Activated CD4-positive, alpha-beta T cell treated with anti-CD3 and anti-CD28 coated beads, Interleukin-2, amount 10 ng/mL, durations not matched to agents 7 days and 5 days (primary cell): ENCODE measurements around the gene IFNL1. TPM values are rescaled to one million over a fixed set of nuclear protein-coding genes. Genes with fewer than 3 reads are reported as not detected.

Experiments used
- CTCF ChIA-PET: fragments of 350-600 bp; sonication (Branson Sonifier 250); formaldehyde crosslinking; loops from one replicate; lab custom pipeline; 2021; ENCODE audit warnings: antibody characterized with exemption; lab: Charles Lee
- POLR2A ChIA-PET: fragments of 350-600 bp; sonication (Branson Sonifier 250); formaldehyde crosslinking; loops from one replicate; lab custom pipeline; 2021; ENCODE audit warnings: antibody characterized with exemption; lab: Charles Lee
- DNase-seq: peaks from one replicate; pipeline ENCODE4 v3.0.0-alpha.2; 2020
- H3K27ac Mint-ChIP-seq: one replicate; pipeline ENCODE4 v1.8.0; 2021; ENCODE audit warnings: mild to moderate bottlenecking, moderate library complexity, mixed read lengths
- H3K27me3 Mint-ChIP-seq: one replicate; pipeline ENCODE4 v1.8.0; 2021; ENCODE audit warnings: mixed read lengths
- H3K36me3 Mint-ChIP-seq: one replicate; pipeline ENCODE4 v1.8.0; 2021; ENCODE audit warnings: low read depth, mixed read lengths
- H3K4me1 Mint-ChIP-seq: one replicate; pipeline ENCODE4 v1.8.0; 2021; ENCODE audit warnings: mixed read lengths
- H3K4me3 Mint-ChIP-seq: one replicate; pipeline ENCODE4 v1.8.0; 2021; ENCODE audit warnings: mild to moderate bottlenecking, moderate library complexity, mixed read lengths
- H3K9me3 Mint-ChIP-seq: one replicate; pipeline ENCODE4 v1.8.0; 2021; ENCODE audit warnings: mixed read lengths
- total RNA-seq, 2 experiments: library from RNA; stranded (reverse); gene quantifications; one replicate each; pipeline ENCODE4 v1.2.3, GENCODE V29; 2021

IFNL1 gene
- total RNA-seq, 2 experiments from 2014 or later: not detected

DNA sequence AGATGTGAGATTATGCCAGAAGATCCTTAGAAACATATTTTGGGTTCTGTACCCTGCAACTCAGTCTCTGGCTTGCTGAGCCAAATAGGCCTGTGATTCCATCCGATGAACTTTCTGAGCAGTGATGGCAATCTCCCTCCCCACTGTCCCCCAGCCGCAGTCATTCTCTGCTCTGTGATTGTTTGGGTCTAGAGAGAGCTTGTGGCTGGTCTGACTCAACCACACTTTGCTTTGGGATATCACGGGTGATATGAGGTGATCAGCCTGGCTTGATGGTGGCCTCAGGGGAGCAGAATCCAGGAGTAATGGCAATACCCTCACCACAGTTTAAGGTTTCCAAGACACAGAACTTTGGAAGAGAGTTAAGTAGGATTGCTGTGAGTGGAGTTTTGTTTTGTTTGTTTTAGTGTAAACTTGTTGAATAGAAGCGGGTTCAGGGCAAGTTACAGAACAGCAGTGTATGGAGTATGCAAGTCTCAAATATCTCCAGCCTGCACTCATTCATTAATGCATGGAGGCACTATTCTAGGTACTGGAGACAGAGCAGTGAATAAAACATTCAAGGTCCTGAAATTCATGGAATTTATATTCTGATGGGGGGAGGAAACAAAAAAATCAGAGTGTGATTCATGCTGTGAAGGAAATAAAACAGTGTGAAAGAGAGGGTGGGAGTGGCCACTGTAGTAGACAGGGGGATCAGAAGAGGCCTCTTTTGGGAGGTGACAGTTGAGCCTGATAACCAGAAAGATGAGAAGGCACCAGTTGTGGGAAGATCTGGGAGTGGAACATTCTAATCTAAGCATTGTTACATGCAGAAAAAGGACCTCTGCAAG lies 51.3 kb downstream of the IFNL1 start:
- no peak for DNase-seq
- Mint-ChIP-seq H3K27ac (peak overlapping the region; percentile 27), H3K9me3 (no peaks in the 10 kb centered on the region), H3K36me3 (peaks cover 39% of the 10 kb centered on the region), H3K4me3 (no peak overlapping the region), H3K27me3 (no peaks in the 10 kb centered on the region), H3K4me1 (peaks cover 66% of the 10 kb centered on the region)
- POLR2A ChIA-PET: no interaction called here
- CTCF ChIA-PET: interaction anchor here (0.6 to 1.8 kb wide), 6 partner anchors 9 to 185 kb away, joined by 3 to 6 read pairs (median 3); partner anchors contain the start of gene EID2B

Other genes with a start within 250 kb of the IFNL1 start
- not detected for gene ACP7, start 212.0 kb upstream of the IFNL1 start, total RNA-seq
- 10 to 100 TPM; 16.5 to 17.9 TPM for gene PAK4, start 170.6 kb upstream of the IFNL1 start, total RNA-seq
- not detected for gene NCCRP1, start 99.4 kb upstream of the IFNL1 start, total RNA-seq
- not detected for gene SYCN, start 92.1 kb upstream of the IFNL1 start, total RNA-seq
- gene IFNL3, start 51.4 kb upstream of the IFNL1 start, total RNA-seq: not detected
- not detected for gene IFNL4, start 47.6 kb upstream of the IFNL1 start, total RNA-seq
- not detected for gene IFNL2, start 28.0 kb upstream of the IFNL1 start, total RNA-seq
- 1 to 10 TPM; 6.4 to 6.5 TPM for gene LRFN1, start 24.5 kb downstream of the IFNL1 start, total RNA-seq
- gene GMFG, start 39.6 kb downstream of the IFNL1 start, total RNA-seq: 100 to 1,000 TPM; 577 to 668 TPM
- gene SAMD4B, start 46.0 kb downstream of the IFNL1 start, total RNA-seq: 10 to 100 TPM; 40.2 to 45.6 TPM
- gene PAF1, start 94.7 kb downstream of the IFNL1 start, total RNA-seq: 10 to 100 TPM; 43.8 to 44.5 TPM
- gene MED29, start 95.0 kb downstream of the IFNL1 start, total RNA-seq: 10 to 100 TPM; 34.9 to 40.1 TPM
- 10 to 100 TPM; 92.5 to 93.4 TPM for gene ZFP36, start 110.4 kb downstream of the IFNL1 start, total RNA-seq
- gene PLEKHG2, start 116.3 kb downstream of the IFNL1 start, total RNA-seq: 10 to 100 TPM; 74.4 to 77.9 TPM
- gene RPS16, start 139.5 kb downstream of the IFNL1 start, total RNA-seq: 1,000 to 10,000 TPM; 2,465 to 3,009 TPM
- 100 to 1,000 TPM; 144 to 150 TPM for gene SUPT5H, start 149.2 kb downstream of the IFNL1 start, total RNA-seq
- 10 to 100 TPM; 45.7 to 56.8 TPM for gene TIMM50, start 184.4 kb downstream of the IFNL1 start, total RNA-seq
- gene DLL3, start 202.5 kb downstream of the IFNL1 start, total RNA-seq: under 1 TPM in 1 of 2 experiments, not detected in 1; 0.35 TPM
- not detected for gene SELENOV, start 218.7 kb downstream of the IFNL1 start, total RNA-seq
- gene EID2B, start 236.4 kb downstream of the IFNL1 start, total RNA-seq: 1 to 10 TPM; 3.4 to 5.1 TPM
- gene EID2, start 243.8 kb downstream of the IFNL1 start, total RNA-seq: 10 to 100 TPM; 17.2 to 20.3 TPM